ENCODE data around the gene LRP1B.

LRP1B gene

DNA sequence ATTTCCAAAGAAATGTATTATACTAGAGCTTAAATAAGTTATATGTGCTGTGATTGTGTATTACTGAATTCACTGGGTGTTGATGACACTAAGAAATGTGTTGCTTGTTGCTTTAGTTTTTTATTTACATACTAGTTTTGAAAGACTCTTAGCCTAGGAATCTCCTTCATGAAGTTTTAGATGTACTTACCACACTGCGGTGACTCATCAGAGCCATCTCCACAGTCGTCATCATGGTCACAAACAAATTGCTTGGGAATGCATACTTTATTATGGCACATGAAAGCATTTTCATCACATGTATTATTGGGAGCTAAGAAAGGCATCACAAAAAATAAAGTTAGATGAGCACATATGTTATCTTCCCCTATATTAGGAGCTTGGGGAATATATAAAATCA is 1624.2 kb downstream of the LRP1B start:
- DNase-seq (ENCODE audit: low read depth), result no peak
- TF ChIP-seq, protein P1, sequence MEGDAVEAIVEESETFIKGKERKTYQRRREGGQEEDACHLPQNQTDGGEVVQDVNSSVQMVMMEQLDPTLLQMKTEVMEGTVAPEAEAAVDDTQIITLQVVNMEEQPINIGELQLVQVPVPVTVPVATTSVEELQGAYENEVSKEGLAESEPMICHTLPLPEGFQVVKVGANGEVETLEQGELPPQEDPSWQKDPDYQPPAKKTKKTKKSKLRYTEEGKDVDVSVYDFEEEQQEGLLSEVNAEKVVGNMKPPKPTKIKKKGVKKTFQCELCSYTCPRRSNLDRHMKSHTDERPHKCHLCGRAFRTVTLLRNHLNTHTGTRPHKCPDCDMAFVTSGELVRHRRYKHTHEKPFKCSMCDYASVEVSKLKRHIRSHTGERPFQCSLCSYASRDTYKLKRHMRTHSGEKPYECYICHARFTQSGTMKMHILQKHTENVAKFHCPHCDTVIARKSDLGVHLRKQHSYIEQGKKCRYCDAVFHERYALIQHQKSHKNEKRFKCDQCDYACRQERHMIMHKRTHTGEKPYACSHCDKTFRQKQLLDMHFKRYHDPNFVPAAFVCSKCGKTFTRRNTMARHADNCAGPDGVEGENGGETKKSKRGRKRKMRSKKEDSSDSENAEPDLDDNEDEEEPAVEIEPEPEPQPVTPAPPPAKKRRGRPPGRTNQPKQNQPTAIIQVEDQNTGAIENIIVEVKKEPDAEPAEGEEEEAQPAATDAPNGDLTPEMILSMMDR (IDR thresholded peaks at IDR 0.05; ENCODE audit: control insufficient read depth, extremely low read depth, insufficient read depth), result no peak

DNA sequence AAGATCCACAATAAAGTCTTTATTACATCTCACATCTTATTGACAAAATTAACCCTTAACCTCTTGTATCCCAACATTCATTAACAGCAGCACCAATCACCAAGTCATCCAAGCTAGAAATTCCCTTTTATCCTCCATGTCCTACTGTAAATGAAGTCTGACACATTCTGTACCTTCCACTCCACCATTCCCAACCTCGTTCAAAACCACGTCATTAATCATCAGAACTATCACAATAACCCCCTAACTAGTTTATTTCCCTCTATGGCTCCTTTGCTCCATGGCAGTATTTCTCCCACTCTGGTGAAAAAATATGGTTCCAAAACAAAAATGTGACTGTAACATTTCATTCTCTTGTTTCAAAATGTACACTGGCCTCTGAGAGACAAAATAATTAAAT is 1626.2 kb downstream of the LRP1B start:
- no peak for DNase-seq (ENCODE audit: low read depth)
- no peak overlapping the region for H3K4me3 ChIP-seq (ENCODE audit: low read depth, low read length)
- TF ChIP-seq, protein P1 (IDR thresholded peaks at IDR 0.05; ENCODE audit: control insufficient read depth, extremely low read depth, insufficient read depth), result no peak

More for the DNA sequence above, 1624.2 kb downstream of the LRP1B start:
- no peak overlapping the region for H3K4me3 ChIP-seq (ENCODE audit: low read depth, low read length)

DNA sequence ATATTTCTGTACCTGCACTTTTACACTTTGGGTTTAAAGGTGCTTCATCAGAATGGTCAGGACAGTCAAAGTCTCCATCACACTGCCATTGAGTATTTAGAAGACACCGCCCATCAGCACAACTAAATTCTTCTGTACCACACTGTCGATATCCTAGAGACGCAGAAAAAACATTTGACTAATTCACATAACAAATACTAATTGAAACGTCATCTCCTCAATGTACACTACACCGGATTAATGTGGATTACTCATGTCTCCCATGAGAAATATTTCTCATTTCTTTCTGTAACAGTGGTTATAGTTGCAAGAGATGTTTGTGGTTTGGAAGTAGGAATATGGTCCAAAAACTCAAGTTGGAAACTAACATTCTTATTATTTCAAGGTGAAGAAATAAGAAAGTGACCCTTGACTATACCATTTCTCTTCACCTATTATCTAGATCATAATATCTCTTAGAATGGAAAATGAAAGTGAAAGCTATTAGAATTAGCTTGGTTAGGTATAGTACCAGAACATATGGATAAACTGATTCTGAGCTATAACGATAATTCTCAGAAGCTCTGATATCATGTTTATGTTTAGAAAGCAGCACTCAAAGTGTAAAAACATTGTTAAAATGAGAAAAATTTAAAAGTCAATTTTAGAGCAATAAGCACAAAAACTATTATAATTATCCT is 1627.7 kb downstream of the LRP1B start:
- no peak for DNase-seq (ENCODE audit: low read depth)
- no peak overlapping the region for H3K4me3 ChIP-seq (ENCODE audit: low read depth, low read length)

DNA sequence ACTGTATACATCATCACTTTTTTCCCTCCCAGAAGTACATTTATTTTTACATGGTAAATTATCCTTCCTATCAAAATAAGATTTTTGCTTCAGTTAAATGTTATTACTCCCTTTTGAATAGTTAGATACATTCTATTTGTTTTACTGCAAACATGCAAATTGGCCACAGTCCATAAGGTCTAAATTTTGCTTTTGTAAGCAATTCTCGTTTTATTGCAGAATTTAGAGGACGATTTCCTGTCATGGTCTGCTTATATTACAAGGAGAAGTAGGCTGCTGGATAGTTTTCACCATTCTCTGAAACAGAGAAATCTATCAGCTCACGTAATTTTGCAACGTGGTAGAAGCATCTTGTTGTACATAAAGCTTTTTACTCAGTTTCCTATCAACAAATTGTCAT is 1632.5 kb downstream of the LRP1B start:
- TF ChIP-seq, protein P1 (IDR thresholded peaks at IDR 0.05; ENCODE audit: control insufficient read depth, extremely low read depth, insufficient read depth), result no peak

More for the DNA sequence above, 1627.7 kb downstream of the LRP1B start:
- TF ChIP-seq, protein P1 (IDR thresholded peaks at IDR 0.05; ENCODE audit: control insufficient read depth, extremely low read depth, insufficient read depth), result no peak

DNA sequence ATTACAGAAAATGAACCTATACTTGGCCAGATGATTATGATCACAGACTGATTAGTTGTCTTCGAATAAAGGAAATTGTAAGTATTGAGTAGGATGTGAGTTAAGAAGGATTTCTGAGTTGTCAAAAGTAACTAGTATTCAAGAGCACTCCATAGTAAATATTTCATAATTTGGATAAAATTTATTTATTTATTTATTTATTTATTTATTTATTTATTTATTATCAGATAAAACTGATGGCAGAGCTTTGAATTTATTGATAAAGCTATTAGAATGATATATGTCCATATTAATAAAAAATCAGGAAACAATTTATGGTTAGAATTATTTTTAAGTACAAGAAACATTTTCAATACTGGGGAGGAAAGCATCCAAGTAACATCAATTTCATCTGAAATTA is 1634.1 kb downstream of the LRP1B start:
- TF ChIP-seq, protein P1 (IDR thresholded peaks at IDR 0.05; ENCODE audit: control insufficient read depth, extremely low read depth, insufficient read depth), result no peak
- no peak overlapping the region for H3K4me3 ChIP-seq (ENCODE audit: low read depth, low read length)
- no peak for DNase-seq (ENCODE audit: low read depth)

More for the DNA sequence above, 1632.5 kb downstream of the LRP1B start:
- peak; percentile 1 for DNase-seq (ENCODE audit: low read depth)
- no peak overlapping the region for H3K4me3 ChIP-seq (ENCODE audit: low read depth, low read length)

DNA sequence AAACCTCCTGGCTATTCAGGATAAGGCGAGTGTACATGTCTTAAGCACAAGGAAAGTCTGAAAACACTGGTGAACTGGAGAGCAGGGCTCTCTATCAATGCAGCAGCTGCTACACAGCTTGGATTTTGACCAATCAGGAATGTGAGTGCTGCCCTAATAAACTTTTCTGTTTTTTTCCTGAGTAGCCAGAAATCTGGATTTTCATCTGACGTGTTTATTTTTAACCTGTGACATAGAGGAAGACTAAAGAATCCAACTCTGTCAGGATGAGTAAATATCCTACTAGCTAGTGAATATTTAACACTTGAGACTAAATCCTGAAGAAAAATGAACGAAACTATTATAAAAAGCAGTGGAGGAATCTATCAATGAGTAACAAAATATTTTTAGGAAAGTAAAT is 1638.9 kb downstream of the LRP1B start:
- TF ChIP-seq, protein P1 (IDR thresholded peaks at IDR 0.05; ENCODE audit: control insufficient read depth, extremely low read depth, insufficient read depth), result no peak
- DNase-seq (ENCODE audit: low read depth), result no peak
- H3K4me3 ChIP-seq (ENCODE audit: low read depth, low read length), result no peak overlapping the region

DNA sequence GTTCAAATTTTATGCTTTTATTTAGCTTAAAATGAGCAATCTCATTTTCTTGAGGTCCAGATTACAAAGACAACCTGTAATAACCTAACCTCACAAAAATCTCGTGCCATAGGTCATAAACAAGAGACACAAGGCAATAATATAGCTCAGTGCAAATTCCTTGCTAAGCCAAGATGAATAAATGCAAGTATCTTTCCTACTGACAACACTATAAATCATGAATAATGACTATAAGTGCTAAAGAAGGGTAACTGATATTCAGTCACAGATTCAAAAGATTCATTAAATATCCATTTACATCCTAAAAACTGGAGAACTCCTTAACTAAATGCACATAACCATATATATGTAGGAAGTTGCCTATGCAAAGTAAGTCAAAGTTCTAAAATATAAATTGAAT is 1641.6 kb downstream of the LRP1B start:
- H3K4me3 ChIP-seq (ENCODE audit: low read depth, low read length), result no peak overlapping the region
- TF ChIP-seq, protein P1 (IDR thresholded peaks at IDR 0.05; ENCODE audit: control insufficient read depth, extremely low read depth, insufficient read depth), result no peak
- no peak for DNase-seq (ENCODE audit: low read depth)

All from LNCaP clone FGC (cell line).